Transverse colon (tissue), 4 donors: ENCODE results near the gene RAI1. TPM values are rescaled to one million over a fixed set of nuclear protein-coding genes. Genes with fewer than 3 reads are reported as not detected.

Experiments
- DNase-seq: peaks from one replicate; pipeline ENCODE4 v3.0.0-alpha.2; 2019
- H3K27ac ChIP-seq, 4 donors: fragments of 200-600 bp; sonication (generic); 2 replicates each; pipeline ENCODE4 v1.5.1; 2016 to 2018; ENCODE audit warnings: inconsistent platforms in 4 of 4
- H3K27me3 ChIP-seq: fragments of 200-600 bp; sonication (generic); 2 replicates; pipeline ENCODE4 v1.5.1; 2017; ENCODE audit warnings: inconsistent platforms
- H3K36me3 ChIP-seq, 4 donors: fragments of 200-600 bp; sonication (generic); 2 replicates each; pipeline ENCODE4 v1.5.1; 2017 to 2019; ENCODE audit warnings: inconsistent platforms in 4 of 4
- H3K4me1 ChIP-seq, 4 donors: fragments of 200-600 bp; sonication (generic); 2 replicates each; pipeline ENCODE4 v1.5.1; 2017 to 2020; ENCODE audit warnings: inconsistent platforms in 4 of 4
- H3K4me3 ChIP-seq, 4 donors: fragments of 200-600 bp; sonication (generic); 1 replicate in 1 of 4; 2 replicates in 3 of 4; pipeline versions ENCODE4 v1.5.1 to v1.6.1; 2017 to 2019; ENCODE audit warnings: inconsistent platforms in 4 of 4
- H3K9me3 ChIP-seq, 2 donors: fragments of 200-600 bp; sonication (generic); 2 replicates each; pipeline ENCODE4 v1.5.1; 2017 to 2019; ENCODE audit warnings: inconsistent platforms in 2 of 2
- CTCF ChIP-seq, 5 experiments: fragments of 200-600 bp in 3 of 5; fragments of 450-650 bp in 2 of 5; sonication (generic) in 3 of 5; IDR thresholded peaks; 1 replicate in 2 of 5; 2 replicates in 3 of 5; pipeline ENCODE4 v1.5.1; 2016 to 2017; ENCODE audit warnings: antibody characterized with exemption in 5 of 5, inconsistent platforms in 3 of 5, mild to moderate bottlenecking in 2 of 5, moderate library complexity in 1 of 5
- EP300 ChIP-seq: sonication (generic); formaldehyde crosslinking; IDR thresholded peaks from one replicate; pipeline ENCODE4 v1.6.1; 2017; ENCODE audit warnings: antibody characterized with exemption, low read depth
- POLR2A ChIP-seq: fragments of 450-650 bp; IDR thresholded peaks from one replicate; pipeline ENCODE4 v1.6.1; 2016; ENCODE audit warnings: antibody characterized with exemption, mild to moderate bottlenecking, moderate library complexity
- POLR2AphosphoS5 ChIP-seq, 3 donors: sonication (generic); formaldehyde crosslinking; IDR thresholded peaks; one replicate each; pipeline ENCODE4 v1.6.1; 2016; ENCODE audit warnings: antibody characterized with exemption in 3 of 3
- WGBS, 2 donors: methylation state at CpG; one replicate each; pipeline ENCODE4 v1.1.5; 2018; ENCODE audit warnings: low coverage in 1 of 2; 5-methylcytosine and 5-hydroxymethylcytosine counted together
- in situ Hi-C, 4 donors: fragments of 200-750 bp; cut with MboI; loops; one replicate each; pipeline versions ENCODE4 v1.15.0 to v1.15.1; 2017; ENCODE audit warnings: low sequenced_read_pairs in 3 of 4, low pct_ligation_motif_present in 1 of 4, low pct_unique_long_range_greater_than_20kb in 1 of 4
- intact Hi-C: fragments of 100-400 bp; cut with DNase I; formaldehyde crosslinking; loops from one replicate; pipeline ENCODE4 v1.15.1; 2023; ENCODE audit warnings: low total_unique reads
- total RNA-seq, 4 donors: library from RNA; depleted of rRNA; stranded (reverse); fragments of >200 nt; gene quantifications; one replicate each; pipeline ENCODE4 v1.1.0, GENCODE V29; 2016

The RAI1 gene
- total RNA-seq, 4 donors from 2014 or later = 14.1 to 163 (median 34.6) TPM

- WGBS, 2 donors = 55 to 75% methylated on average over 2 to 7 of the region's 7 CpGs
- in situ Hi-C loops (no loop called here), intact Hi-C loops (no loop called here)
- Histone ChIP-seq H3K36me3 (no peaks in the 10 kb centered on the region), H3K9me3 (no peaks in the 10 kb centered on the region), H3K4me3 (no peak overlapping the region), H3K4me1 (peaks cover 31 to 51% (median 36%) of the 10 kb centered on the region in 4 donors), H3K27ac (peak overlapping the region; percentile 77 to 81 (median 80)), H3K27me3 (no peaks in the 10 kb centered on the region)
- no peak for DNase-seq
- no peak for TF ChIP-seq POLR2AphosphoS5 (IDR thresholded peaks at IDR 0.05)
Observed at GRCh38 chr17:17713839-17714238, 32.6 kb downstream of the RAI1 start.

GRCh38 chr17:17714261-17714866 lies 33.1 kb downstream of the RAI1 start:
- Histone ChIP-seq H3K9me3 (no peaks in the 10 kb centered on the region), H3K4me1 (peaks cover 31 to 51% (median 36%) of the 10 kb centered on the region in 4 donors), H3K27ac (peak overlapping the region; percentile 77 to 81 (median 80)), H3K36me3 (no peaks in the 10 kb centered on the region), H3K4me3 (no peak overlapping the region), H3K27me3 (no peaks in the 10 kb centered on the region)
- no peak for DNase-seq
- intact Hi-C loops (no loop called here), in situ Hi-C loops (no loop called here)
- WGBS, 2 donors = 70 to 87% methylated on average over 4 to 16 of the region's 16 CpGs
- TF ChIP-seq EP300 (no peak), POLR2AphosphoS5 (IDR thresholded peaks at IDR 0.05) (no peak), CTCF (IDR thresholded peaks at IDR 0.05) (no peak), POLR2A (no peak)

GRCh38 chr17:17714879-17715278 lies 33.6 kb downstream of the RAI1 start:
- H3K27ac ChIP-seq = peak overlapping the region; percentile 77 to 81 (median 80)
- intact Hi-C loops = no loop called here

GRCh38 chr17:17716837-17717523 lies 35.7 kb downstream of the RAI1 start:
- H3K9me3 ChIP-seq = no peaks in the 10 kb centered on the region
- no peak for DNase-seq
- in situ Hi-C loops (no loop called here), intact Hi-C loops (no loop called here)
- H3K4me1 ChIP-seq = peaks cover 15 to 35% (median 20%) of the 10 kb centered on the region in 4 donors
- H3K27ac ChIP-seq = no peak overlapping the region
- 90% methylated on average over 5 of the region's 7 CpGs; no CpG with 5 or more reads in 1 of the 2 donors for WGBS, 2 donors
- TF ChIP-seq POLR2A (no peak), EP300 (no peak), POLR2AphosphoS5 (IDR thresholded peaks at IDR 0.05) (no peak), CTCF (IDR thresholded peaks at IDR 0.05) (no peak)
- no peaks in the 10 kb centered on the region for H3K27me3 ChIP-seq
- H3K4me3 ChIP-seq = no peak overlapping the region
- H3K36me3 ChIP-seq = no peaks in the 10 kb centered on the region

More at GRCh38 chr17:17714879-17715278, 33.6 kb downstream of the RAI1 start:
- Histone ChIP-seq H3K9me3 (no peaks in the 10 kb centered on the region), H3K36me3 (no peaks in the 10 kb centered on the region), H3K4me1 (peaks cover 31 to 51% (median 36%) of the 10 kb centered on the region in 4 donors), H3K4me3 (no peak overlapping the region), H3K27me3 (no peaks in the 10 kb centered on the region)
- in situ Hi-C loops = no loop called here
- 72% methylated on average over 3 of the region's 3 CpGs; no CpG with 5 or more reads in 1 of the 2 donors for WGBS, 2 donors
- DNase-seq = no peak
- TF ChIP-seq EP300 (no peak), POLR2AphosphoS5 (IDR thresholded peaks at IDR 0.05) (no peak), CTCF (IDR thresholded peaks at IDR 0.05) (no peak), POLR2A (no peak)
